ENCODE measurements around the gene KIDINS220.

KIDINS220 gene

GRCh38 chr2:8858910-8859309 lies 21.5 kb upstream of the KIDINS220 start:
- H3K27ac ChIP-seq, result no peak overlapping the region

GRCh38 chr2:8858264-8858663 lies 20.9 kb upstream of the KIDINS220 start:
- TF ChIP-seq CTCF (conservative IDR thresholded peaks at IDR 0.05; ENCODE audit: low read depth, low read length), result no peak

More at GRCh38 chr2:8858910-8859309, 21.5 kb upstream of the KIDINS220 start:
- Histone ChIP-seq H3K4me1 (ENCODE audit: low read depth, poor library complexity, severe bottlenecking) (no peaks in the 10 kb centered on the region), H2AFZ (ENCODE audit: low read depth) (no peak overlapping the region), H3K79me2 (ENCODE audit: insufficient read depth, low read depth) (no peaks in the 10 kb centered on the region), H3K27me3 (ENCODE audit: insufficient read depth, low read depth) (no peaks in the 10 kb centered on the region), H4K20me1 (ENCODE audit: insufficient read depth) (no peaks in the 10 kb centered on the region), H3K4me2 (no peak overlapping the region), H3K4me3 (IDR thresholded peaks at IDR 0.05; ENCODE audit: insufficient read depth, low read depth, low read length) (no peak overlapping the region), H3K9ac (no peak overlapping the region), H3K36me3 (ENCODE audit: insufficient read depth) (no peaks in the 10 kb centered on the region)
- TF ChIP-seq CTCF (conservative IDR thresholded peaks at IDR 0.05; ENCODE audit: low read depth, low read length), result no peak

GRCh38 chr2:8857709-8858108 lies 20.3 kb upstream of the KIDINS220 start:
- no peak overlapping the region for H3K4me2 ChIP-seq
- H3K9ac ChIP-seq, result no peak overlapping the region
- no peaks in the 10 kb centered on the region for H4K20me1 ChIP-seq (ENCODE audit: insufficient read depth)
- no peak for TF ChIP-seq CTCF (conservative IDR thresholded peaks at IDR 0.05; ENCODE audit: low read depth, low read length)
- H3K27ac ChIP-seq, result no peak overlapping the region
- no peaks in the 10 kb centered on the region for H3K27me3 ChIP-seq (ENCODE audit: insufficient read depth, low read depth)
- no peak overlapping the region for H3K4me3 ChIP-seq (IDR thresholded peaks at IDR 0.05; ENCODE audit: insufficient read depth, low read depth, low read length)
- H3K4me1 ChIP-seq (ENCODE audit: low read depth, poor library complexity, severe bottlenecking), result no peaks in the 10 kb centered on the region
- H3K79me2 ChIP-seq (ENCODE audit: insufficient read depth, low read depth), result no peaks in the 10 kb centered on the region
- H2AFZ ChIP-seq (ENCODE audit: low read depth), result no peak overlapping the region
- no peaks in the 10 kb centered on the region for H3K36me3 ChIP-seq (ENCODE audit: insufficient read depth)

More at GRCh38 chr2:8858264-8858663, 20.9 kb upstream of the KIDINS220 start:
- no peaks in the 10 kb centered on the region for H4K20me1 ChIP-seq (ENCODE audit: insufficient read depth)
- H3K4me1 ChIP-seq (ENCODE audit: low read depth, poor library complexity, severe bottlenecking), result no peaks in the 10 kb centered on the region
- H3K36me3 ChIP-seq (ENCODE audit: insufficient read depth), result no peaks in the 10 kb centered on the region
- no peaks in the 10 kb centered on the region for H3K79me2 ChIP-seq (ENCODE audit: insufficient read depth, low read depth)
- H3K27ac ChIP-seq, result no peak overlapping the region
- no peak overlapping the region for H2AFZ ChIP-seq (ENCODE audit: low read depth)
- H3K9ac ChIP-seq, result no peak overlapping the region
- H3K4me2 ChIP-seq, result no peak overlapping the region
- no peak overlapping the region for H3K4me3 ChIP-seq (IDR thresholded peaks at IDR 0.05; ENCODE audit: insufficient read depth, low read depth, low read length)
- H3K27me3 ChIP-seq (ENCODE audit: insufficient read depth, low read depth), result no peaks in the 10 kb centered on the region

- H4K20me1 ChIP-seq (ENCODE audit: insufficient read depth), result no peaks in the 10 kb centered on the region
- no peak overlapping the region for H3K4me2 ChIP-seq
- no peak overlapping the region for H3K4me3 ChIP-seq (IDR thresholded peaks at IDR 0.05; ENCODE audit: insufficient read depth, low read depth, low read length)
- no peaks in the 10 kb centered on the region for H3K4me1 ChIP-seq (ENCODE audit: low read depth, poor library complexity, severe bottlenecking)
- no peaks in the 10 kb centered on the region for H3K27me3 ChIP-seq (ENCODE audit: insufficient read depth, low read depth)
- no peaks in the 10 kb centered on the region for H3K36me3 ChIP-seq (ENCODE audit: insufficient read depth)
- no peak overlapping the region for H2AFZ ChIP-seq (ENCODE audit: low read depth)
- no peak overlapping the region for H3K27ac ChIP-seq
- H3K79me2 ChIP-seq (ENCODE audit: insufficient read depth, low read depth), result no peaks in the 10 kb centered on the region
- no peak for TF ChIP-seq CTCF (conservative IDR thresholded peaks at IDR 0.05; ENCODE audit: low read depth, low read length)
- no peak overlapping the region for H3K9ac ChIP-seq
Measured at GRCh38 chr2:8856176-8856575, 18.8 kb upstream of the KIDINS220 start.
